ENCODE data around the gene ZNF668.

DNA sequence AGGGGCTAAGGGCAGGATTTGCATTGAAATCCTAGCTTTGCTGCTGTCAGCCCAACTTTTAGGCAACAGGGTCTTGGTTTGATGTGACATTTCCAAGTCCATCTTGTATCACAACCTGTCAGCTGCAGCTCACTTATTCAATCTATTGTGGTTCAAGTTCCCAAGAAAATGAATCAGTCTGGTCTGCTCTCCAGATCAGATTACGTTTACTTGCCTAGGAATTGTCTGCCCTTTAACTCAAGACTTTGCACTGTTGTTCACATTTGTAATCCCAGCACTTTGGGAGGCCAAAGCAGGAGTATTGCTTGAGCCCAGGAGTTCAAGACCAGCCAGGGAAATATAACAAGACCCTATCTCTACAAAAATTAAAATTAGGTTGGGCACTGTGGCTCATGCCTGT lies 30.7 kb downstream of the ZNF668 start:
- TF ChIP-seq, protein P1, sequence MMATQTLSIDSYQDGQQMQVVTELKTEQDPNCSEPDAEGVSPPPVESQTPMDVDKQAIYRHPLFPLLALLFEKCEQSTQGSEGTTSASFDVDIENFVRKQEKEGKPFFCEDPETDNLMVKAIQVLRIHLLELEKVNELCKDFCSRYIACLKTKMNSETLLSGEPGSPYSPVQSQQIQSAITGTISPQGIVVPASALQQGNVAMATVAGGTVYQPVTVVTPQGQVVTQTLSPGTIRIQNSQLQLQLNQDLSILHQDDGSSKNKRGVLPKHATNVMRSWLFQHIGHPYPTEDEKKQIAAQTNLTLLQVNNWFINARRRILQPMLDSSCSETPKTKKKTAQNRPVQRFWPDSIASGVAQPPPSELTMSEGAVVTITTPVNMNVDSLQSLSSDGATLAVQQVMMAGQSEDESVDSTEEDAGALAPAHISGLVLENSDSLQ (IDR thresholded peaks at IDR 0.05) = no peak
- TF ChIP-seq LEF1 (IDR thresholded peaks at IDR 0.05; ENCODE audit: borderline replicate concordance) = no peak
- no peak for TF ChIP-seq FOXM1 (IDR thresholded peaks at IDR 0.05; ENCODE audit: borderline replicate concordance)
- no peak for TF ChIP-seq SP1 (IDR thresholded peaks at IDR 0.05)
- TF ChIP-seq BHLHE40 (IDR thresholded peaks at IDR 0.05; ENCODE audit: borderline replicate concordance) = no peak
- TF ChIP-seq SUZ12 (IDR thresholded peaks at IDR 0.05) = no peak
